Erythroblast (primary cell): Measurements from ENCODE around the gene PPARA.

Experiments used
- GATA1 ChIP-seq: IDR thresholded peaks from 2 replicates; pipeline ENCODE4 v1.6.1; 2011; ENCODE audit warnings: low read depth, mild to moderate bottlenecking, control low read depth, low read length, moderate library complexity
- POLR2A ChIP-seq: IDR thresholded peaks from 2 replicates; pipeline ENCODE4 v1.6.1; 2011; ENCODE audit warnings: mild to moderate bottlenecking, low read length

- TF ChIP-seq POLR2A (no peak), GATA1 (no peak)
These were observed 122.6 kb downstream of the PPARA start for GRCh38 chr22:46272762-46273431.
